ENCODE results near the gene TEDDM1. TPM values are rescaled to one million over a fixed set of nuclear protein-coding genes. Genes with fewer than 3 reads are reported as not detected.

The TEDDM1 gene
- total and polyA plus RNA-seq, 10 of the 15 experiments (the other 5 are each of a cell fraction or from before 2014, with no cell fraction given), result 0.11 TPM; not detected in 9

DNA sequence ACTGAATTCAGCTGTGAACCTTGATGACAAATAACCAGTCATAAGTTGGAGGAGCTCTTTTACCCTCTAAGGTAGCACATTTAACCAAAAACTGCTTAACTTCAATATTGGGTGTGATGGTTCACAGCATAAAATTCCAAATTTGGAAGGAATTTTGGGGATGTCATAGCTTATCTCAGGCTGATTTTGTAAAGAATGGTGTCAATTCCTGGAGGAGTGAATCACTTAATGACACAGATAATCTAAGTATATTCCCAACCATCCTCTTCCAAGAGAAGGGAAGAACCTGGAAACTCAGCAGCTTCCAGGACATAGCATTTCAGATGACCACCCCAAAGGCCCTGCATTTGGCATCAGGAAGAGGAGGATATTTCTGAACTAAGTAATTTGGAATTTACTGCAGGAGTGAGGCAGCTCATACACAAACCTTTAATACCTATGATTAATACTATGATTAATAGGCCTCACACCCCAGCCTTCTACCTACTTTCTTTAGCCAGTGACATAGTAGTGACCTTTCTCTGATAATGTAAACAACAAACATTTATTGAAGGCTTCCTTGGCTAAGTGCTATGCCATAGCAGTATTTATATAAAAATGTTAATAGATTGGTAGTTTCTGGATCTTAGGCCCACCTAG, 23.4 kb downstream of the TEDDM1 start:
- Histone ChIP-seq H3K4me3 (no peak overlapping the region), H3K9me3 (replicated peaks; ENCODE audit: control insufficient read depth, insufficient read depth, low read length) (no peaks in the 10 kb centered on the region), H3K4me1 (ENCODE audit: control insufficient read depth, insufficient read depth, low read length) (no peaks in the 10 kb centered on the region), H3K36me3 (ENCODE audit: control insufficient read depth in 2 of 2, insufficient read depth in 2 of 2, low read length in 1 of 2) (no peaks in the 10 kb centered on the region), H3K27ac (ENCODE audit: control insufficient read depth, insufficient read depth) (no peak overlapping the region), H2AFZ (ENCODE audit: control insufficient read depth, low read depth, low read length) (no peak overlapping the region), H3K27me3 (replicated peaks in 1 of 2; ENCODE audit: control insufficient read depth in 2 of 2, insufficient read depth in 2 of 2, low read length in 1 of 2) (no peaks in the 10 kb centered on the region; a peak in 2 of 4 replicates), H3K9ac (ENCODE audit: control insufficient read depth, insufficient read depth, low read length) (no peak overlapping the region), H3K79me2 (ENCODE audit: control insufficient read depth, insufficient read depth, low read length) (no peaks in the 10 kb centered on the region), H3K4me2 (ENCODE audit: control insufficient read depth, insufficient read depth) (no peak overlapping the region), H4K20me1 (ENCODE audit: control insufficient read depth, insufficient read depth) (no peaks in the 10 kb centered on the region)
- intact Hi-C loops (cut with micrococcal nuclease; ENCODE audit: unreplicated experiment), result no loop called here
- ChIA-PET POLR2A (no interaction called here), CTCF (interaction anchor here (1.7 to 2.1 kb wide), 2 partner anchors 19 to 233 kb away, joined by 6 to 9 read pairs; no protein-coding TSS in a partner anchor), SMC1A (ENCODE audit: uncharacterized antibody, unreplicated experiment) (interaction anchor here (0.7 to 2.0 kb wide), 8 partner anchors 9 to 234 kb away, joined by 3 to 7 read pairs (median 3); partner anchors contain the start of gene GLUL), RAD21 (ENCODE audit: unreplicated experiment) (no interaction called here)
- BruUV-seq (replicated peaks), result no TSS peak
- FAIRE-seq (no peak), ATAC-seq (no peak), DNase-seq (ENCODE audit: low read depth, low spot score) (no peak)
- in situ Hi-C loops (cut with MboI), result no loop called here
- TF ChIP-seq MXI1 (IDR thresholded peaks at IDR 0.05; ENCODE audit: low read depth, low read length) (no peak), MEF2A (IDR thresholded peaks at IDR 0.05; ENCODE audit: insufficient read depth, low read depth, low read length) (no peak), RCOR1 (conservative IDR thresholded peaks at IDR 0.05; ENCODE audit: low read depth, low read length) (no peak), RFX5 (IDR thresholded peaks at IDR 0.05; ENCODE audit: low read depth, low read length) (no peak), SRF (IDR thresholded peaks at IDR 0.05; ENCODE audit: low read depth in 2 of 2, low read length in 2 of 2) (no peak), ZZZ3 (IDR thresholded peaks at IDR 0.05; ENCODE audit: control insufficient read depth, insufficient read length, low read depth) (no peak), ZNF384 (IDR thresholded peaks at IDR 0.05; ENCODE audit: borderline replicate concordance, low read depth, low read length) (no peak), KAT2A (conservative IDR thresholded peaks at IDR 0.05; ENCODE audit: control insufficient read depth, low read depth, low read length) (no peak), MTA2 (IDR thresholded peaks at IDR 0.05; ENCODE audit: low read depth) (no peak), SUPT20H (IDR thresholded peaks at IDR 0.05; ENCODE audit: borderline replicate concordance, control insufficient read depth, low read depth, low read length) (no peak), SREBF2 (IDR thresholded peaks at IDR 0.05; ENCODE audit: low read length) (no peak)
- TF ChIP-seq, protein P1, sequence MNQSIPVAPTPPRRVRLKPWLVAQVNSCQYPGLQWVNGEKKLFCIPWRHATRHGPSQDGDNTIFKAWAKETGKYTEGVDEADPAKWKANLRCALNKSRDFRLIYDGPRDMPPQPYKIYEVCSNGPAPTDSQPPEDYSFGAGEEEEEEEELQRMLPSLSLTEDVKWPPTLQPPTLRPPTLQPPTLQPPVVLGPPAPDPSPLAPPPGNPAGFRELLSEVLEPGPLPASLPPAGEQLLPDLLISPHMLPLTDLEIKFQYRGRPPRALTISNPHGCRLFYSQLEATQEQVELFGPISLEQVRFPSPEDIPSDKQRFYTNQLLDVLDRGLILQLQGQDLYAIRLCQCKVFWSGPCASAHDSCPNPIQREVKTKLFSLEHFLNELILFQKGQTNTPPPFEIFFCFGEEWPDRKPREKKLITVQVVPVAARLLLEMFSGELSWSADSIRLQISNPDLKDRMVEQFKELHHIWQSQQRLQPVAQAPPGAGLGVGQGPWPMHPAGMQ (IDR thresholded peaks at IDR 0.05; ENCODE audit: borderline replicate concordance), result no peak
- TF ChIP-seq, protein P2, sequence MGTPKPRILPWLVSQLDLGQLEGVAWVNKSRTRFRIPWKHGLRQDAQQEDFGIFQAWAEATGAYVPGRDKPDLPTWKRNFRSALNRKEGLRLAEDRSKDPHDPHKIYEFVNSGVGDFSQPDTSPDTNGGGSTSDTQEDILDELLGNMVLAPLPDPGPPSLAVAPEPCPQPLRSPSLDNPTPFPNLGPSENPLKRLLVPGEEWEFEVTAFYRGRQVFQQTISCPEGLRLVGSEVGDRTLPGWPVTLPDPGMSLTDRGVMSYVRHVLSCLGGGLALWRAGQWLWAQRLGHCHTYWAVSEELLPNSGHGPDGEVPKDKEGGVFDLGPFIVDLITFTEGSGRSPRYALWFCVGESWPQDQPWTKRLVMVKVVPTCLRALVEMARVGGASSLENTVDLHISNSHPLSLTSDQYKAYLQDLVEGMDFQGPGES (IDR thresholded peaks at IDR 0.05), result no peak
- TF ChIP-seq, protein P3, sequence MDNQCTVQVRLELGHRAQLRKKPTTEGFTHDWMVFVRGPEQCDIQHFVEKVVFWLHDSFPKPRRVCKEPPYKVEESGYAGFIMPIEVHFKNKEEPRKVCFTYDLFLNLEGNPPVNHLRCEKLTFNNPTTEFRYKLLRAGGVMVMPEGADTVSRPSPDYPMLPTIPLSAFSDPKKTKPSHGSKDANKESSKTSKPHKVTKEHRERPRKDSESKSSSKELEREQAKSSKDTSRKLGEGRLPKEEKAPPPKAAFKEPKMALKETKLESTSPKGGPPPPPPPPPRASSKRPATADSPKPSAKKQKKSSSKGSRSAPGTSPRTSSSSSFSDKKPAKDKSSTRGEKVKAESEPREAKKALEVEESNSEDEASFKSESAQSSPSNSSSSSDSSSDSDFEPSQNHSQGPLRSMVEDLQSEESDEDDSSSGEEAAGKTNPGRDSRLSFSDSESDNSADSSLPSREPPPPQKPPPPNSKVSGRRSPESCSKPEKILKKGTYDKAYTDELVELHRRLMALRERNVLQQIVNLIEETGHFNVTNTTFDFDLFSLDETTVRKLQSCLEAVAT (IDR thresholded peaks at IDR 0.05), result no peak
- TF ChIP-seq, protein P4, sequence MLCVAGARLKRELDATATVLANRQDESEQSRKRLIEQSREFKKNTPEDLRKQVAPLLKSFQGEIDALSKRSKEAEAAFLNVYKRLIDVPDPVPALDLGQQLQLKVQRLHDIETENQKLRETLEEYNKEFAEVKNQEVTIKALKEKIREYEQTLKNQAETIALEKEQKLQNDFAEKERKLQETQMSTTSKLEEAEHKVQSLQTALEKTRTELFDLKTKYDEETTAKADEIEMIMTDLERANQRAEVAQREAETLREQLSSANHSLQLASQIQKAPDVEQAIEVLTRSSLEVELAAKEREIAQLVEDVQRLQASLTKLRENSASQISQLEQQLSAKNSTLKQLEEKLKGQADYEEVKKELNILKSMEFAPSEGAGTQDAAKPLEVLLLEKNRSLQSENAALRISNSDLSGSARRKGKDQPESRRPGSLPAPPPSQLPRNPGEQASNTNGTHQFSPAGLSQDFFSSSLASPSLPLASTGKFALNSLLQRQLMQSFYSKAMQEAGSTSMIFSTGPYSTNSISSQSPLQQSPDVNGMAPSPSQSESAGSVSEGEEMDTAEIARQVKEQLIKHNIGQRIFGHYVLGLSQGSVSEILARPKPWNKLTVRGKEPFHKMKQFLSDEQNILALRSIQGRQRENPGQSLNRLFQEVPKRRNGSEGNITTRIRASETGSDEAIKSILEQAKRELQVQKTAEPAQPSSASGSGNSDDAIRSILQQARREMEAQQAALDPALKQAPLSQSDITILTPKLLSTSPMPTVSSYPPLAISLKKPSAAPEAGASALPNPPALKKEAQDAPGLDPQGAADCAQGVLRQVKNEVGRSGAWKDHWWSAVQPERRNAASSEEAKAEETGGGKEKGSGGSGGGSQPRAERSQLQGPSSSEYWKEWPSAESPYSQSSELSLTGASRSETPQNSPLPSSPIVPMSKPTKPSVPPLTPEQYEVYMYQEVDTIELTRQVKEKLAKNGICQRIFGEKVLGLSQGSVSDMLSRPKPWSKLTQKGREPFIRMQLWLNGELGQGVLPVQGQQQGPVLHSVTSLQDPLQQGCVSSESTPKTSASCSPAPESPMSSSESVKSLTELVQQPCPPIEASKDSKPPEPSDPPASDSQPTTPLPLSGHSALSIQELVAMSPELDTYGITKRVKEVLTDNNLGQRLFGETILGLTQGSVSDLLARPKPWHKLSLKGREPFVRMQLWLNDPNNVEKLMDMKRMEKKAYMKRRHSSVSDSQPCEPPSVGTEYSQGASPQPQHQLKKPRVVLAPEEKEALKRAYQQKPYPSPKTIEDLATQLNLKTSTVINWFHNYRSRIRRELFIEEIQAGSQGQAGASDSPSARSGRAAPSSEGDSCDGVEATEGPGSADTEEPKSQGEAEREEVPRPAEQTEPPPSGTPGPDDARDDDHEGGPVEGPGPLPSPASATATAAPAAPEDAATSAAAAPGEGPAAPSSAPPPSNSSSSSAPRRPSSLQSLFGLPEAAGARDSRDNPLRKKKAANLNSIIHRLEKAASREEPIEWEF (IDR thresholded peaks at IDR 0.05; ENCODE audit: insufficient replicate concordance, low read depth, low read length), result no peak
